ENCODE measurements around the gene FAM124B. TPM values are rescaled to one million over a fixed set of nuclear protein-coding genes. Genes with fewer than 3 reads are reported as not detected.

The FAM124B gene
- total RNA-seq, 1 donor from 2014 or later, result 13.3 TPM

DNA sequence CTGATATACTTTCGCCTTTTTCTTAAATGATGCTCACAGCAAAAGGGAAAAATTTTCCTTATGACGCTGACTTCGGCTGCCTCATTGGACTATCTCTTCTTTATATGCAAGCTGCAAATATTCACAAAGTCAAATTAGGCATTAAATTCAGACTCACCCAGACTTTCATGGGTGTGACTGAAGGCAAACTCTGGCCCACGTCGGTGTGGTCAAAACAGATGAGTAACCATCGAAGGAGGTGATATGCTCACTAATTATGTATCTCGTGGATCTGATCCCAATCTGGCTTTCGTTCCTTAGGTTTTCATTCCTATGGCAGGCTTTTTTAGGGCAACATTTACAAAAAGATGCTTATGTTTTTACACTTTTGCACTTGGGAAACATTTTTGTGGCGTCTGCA is 36.6 kb downstream of the FAM124B start:
- DNase-seq (ENCODE audit: low spot score in 2 of 2), result no peak
- TF ChIP-seq, protein P1, sequence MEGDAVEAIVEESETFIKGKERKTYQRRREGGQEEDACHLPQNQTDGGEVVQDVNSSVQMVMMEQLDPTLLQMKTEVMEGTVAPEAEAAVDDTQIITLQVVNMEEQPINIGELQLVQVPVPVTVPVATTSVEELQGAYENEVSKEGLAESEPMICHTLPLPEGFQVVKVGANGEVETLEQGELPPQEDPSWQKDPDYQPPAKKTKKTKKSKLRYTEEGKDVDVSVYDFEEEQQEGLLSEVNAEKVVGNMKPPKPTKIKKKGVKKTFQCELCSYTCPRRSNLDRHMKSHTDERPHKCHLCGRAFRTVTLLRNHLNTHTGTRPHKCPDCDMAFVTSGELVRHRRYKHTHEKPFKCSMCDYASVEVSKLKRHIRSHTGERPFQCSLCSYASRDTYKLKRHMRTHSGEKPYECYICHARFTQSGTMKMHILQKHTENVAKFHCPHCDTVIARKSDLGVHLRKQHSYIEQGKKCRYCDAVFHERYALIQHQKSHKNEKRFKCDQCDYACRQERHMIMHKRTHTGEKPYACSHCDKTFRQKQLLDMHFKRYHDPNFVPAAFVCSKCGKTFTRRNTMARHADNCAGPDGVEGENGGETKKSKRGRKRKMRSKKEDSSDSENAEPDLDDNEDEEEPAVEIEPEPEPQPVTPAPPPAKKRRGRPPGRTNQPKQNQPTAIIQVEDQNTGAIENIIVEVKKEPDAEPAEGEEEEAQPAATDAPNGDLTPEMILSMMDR (IDR thresholded peaks at IDR 0.05), result no peak
- no peaks in the 10 kb centered on the region for H3K27me3 ChIP-seq
- no peak overlapping the region for H3K27ac ChIP-seq
- H3K36me3 ChIP-seq, result no peaks in the 10 kb centered on the region
- intact Hi-C loops (cut with DNase I), result no loop called here
- H3K4me3 ChIP-seq, result no peak overlapping the region
- no peaks in the 10 kb centered on the region for H3K4me1 ChIP-seq
- H3K9me3 ChIP-seq, result no peaks in the 10 kb centered on the region

DNA sequence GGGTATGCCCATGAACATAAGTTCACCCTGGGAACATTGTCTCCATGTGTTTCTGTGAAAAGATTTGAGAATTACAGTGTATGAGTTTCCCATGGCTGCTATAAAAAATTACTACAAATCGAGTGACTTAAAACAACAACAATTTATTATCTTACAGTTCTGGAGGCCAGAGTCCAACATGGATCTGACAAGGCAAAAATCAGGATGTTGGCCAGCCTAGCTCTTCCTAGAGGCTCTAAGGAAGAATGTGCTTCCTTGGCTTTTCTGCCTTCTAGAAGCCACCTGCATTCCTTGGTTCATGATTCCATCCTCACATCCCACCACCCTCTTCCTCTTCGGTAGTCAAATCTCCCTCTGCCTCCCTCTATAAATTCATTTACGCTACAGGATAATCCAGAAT is 38.6 kb downstream of the FAM124B start:
- no peaks in the 10 kb centered on the region for H3K4me1 ChIP-seq
- intact Hi-C loops (cut with DNase I), result no loop called here
- TF ChIP-seq, protein P1 (IDR thresholded peaks at IDR 0.05), result no peak

DNA sequence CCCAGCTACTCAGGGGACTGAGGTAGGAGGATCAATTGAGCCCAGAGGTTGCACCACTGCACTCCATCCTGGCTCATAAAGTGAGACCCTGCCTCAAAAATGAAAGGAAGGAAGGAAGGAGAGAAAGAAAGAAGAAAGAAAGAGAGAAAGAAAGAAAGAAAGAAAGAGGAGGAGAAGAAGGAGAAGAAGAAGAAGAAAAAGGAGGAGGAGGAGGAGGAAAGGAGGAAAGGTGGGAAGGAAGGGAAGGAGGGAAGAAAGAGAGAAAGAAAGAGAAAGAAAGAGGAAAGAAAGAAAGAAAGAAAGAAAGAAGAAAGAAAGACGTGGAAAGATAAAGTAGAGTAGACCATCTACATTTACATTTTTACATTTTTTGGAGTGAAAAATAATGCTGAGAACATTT is 39.8 kb downstream of the FAM124B start:
- DNase-seq (ENCODE audit: low spot score in 2 of 2), result no peak
- Histone ChIP-seq H3K4me3 (no peak overlapping the region), H3K27me3 (no peaks in the 10 kb centered on the region), H3K27ac (no peak overlapping the region), H3K36me3 (no peaks in the 10 kb centered on the region), H3K4me1 (no peaks in the 10 kb centered on the region), H3K9me3 (no peaks in the 10 kb centered on the region)
- TF ChIP-seq, protein P1 (IDR thresholded peaks at IDR 0.05), result no peak
- intact Hi-C loops (cut with DNase I), result no loop called here

More for the DNA sequence above, 38.6 kb downstream of the FAM124B start:
- no peaks in the 10 kb centered on the region for H3K9me3 ChIP-seq
- no peak overlapping the region for H3K4me3 ChIP-seq
- no peak for DNase-seq (ENCODE audit: low spot score in 2 of 2)
- H3K27me3 ChIP-seq, result no peaks in the 10 kb centered on the region
- H3K27ac ChIP-seq, result no peak overlapping the region
- H3K36me3 ChIP-seq, result no peaks in the 10 kb centered on the region

DNA sequence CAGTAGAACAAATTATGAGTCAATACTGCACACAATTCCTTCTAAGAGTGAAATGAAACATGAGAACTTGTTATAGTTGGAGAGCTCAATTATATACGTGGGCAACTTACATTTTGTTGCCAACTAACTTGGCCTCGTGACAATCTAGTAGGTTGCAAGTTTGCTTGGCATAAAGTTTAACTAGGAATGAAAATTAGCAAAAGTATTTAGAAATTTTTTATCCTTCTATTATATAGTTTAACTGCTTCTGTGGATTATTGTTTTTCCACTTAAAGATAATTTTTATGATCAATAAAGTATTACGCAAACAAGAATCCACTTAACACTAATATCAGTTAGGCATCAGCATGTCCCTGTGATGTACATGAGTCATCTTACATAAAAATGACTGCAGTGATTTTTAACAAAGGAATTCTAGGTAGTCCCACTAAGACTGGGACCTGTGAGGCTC is 41.1 kb downstream of the FAM124B start:
- DNase-seq (ENCODE audit: low spot score in 2 of 2), result no peak
- H3K9me3 ChIP-seq, result no peaks in the 10 kb centered on the region
- no peaks in the 10 kb centered on the region for H3K27me3 ChIP-seq
- H3K36me3 ChIP-seq, result no peaks in the 10 kb centered on the region
- no peaks in the 10 kb centered on the region for H3K4me1 ChIP-seq
- no peak overlapping the region for H3K4me3 ChIP-seq
- TF ChIP-seq, protein P1 (IDR thresholded peaks at IDR 0.05), result no peak
- intact Hi-C loops (cut with DNase I), result no loop called here
- H3K27ac ChIP-seq, result no peak overlapping the region

DNA sequence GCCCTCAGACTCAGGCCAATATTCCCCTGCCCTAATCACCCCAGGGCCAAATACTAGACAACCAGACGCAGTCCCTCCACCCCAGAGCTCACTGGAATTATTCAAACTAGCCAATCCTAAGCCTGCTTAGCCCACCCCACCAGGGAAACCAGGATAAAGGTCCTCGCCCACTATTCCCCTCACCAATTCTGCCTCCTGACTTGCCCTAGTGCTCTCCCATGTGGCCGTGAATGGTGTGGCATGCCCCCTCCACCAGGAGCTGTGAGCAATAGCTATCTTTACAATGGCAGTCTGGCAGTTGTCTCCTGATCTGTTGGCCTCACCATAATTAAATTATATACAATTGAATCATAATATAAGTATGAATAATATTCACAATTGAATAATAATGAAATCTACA is 42.3 kb downstream of the FAM124B start:
- Histone ChIP-seq H3K27me3 (no peaks in the 10 kb centered on the region), H3K4me3 (no peak overlapping the region), H3K4me1 (no peaks in the 10 kb centered on the region), H3K36me3 (no peaks in the 10 kb centered on the region), H3K9me3 (no peaks in the 10 kb centered on the region), H3K27ac (no peak overlapping the region)
- DNase-seq (ENCODE audit: low spot score in 2 of 2), result no peak
- TF ChIP-seq, protein P1 (IDR thresholded peaks at IDR 0.05), result no peak
- intact Hi-C loops (cut with DNase I), result loop anchor here (10.0 kb wide), 1 partner anchor 85 kb away; no protein-coding TSS in a partner anchor

Measured in ascending aorta (tissue), 2 donors.